ENCODE results near the gene MTRF1.
"Not testable (repeated sequence)": the region's sequence is repeated elsewhere in the genome, so short reads cannot be mapped to it uniquely, and the experiment has no call there.

MTRF1 gene

DNA sequence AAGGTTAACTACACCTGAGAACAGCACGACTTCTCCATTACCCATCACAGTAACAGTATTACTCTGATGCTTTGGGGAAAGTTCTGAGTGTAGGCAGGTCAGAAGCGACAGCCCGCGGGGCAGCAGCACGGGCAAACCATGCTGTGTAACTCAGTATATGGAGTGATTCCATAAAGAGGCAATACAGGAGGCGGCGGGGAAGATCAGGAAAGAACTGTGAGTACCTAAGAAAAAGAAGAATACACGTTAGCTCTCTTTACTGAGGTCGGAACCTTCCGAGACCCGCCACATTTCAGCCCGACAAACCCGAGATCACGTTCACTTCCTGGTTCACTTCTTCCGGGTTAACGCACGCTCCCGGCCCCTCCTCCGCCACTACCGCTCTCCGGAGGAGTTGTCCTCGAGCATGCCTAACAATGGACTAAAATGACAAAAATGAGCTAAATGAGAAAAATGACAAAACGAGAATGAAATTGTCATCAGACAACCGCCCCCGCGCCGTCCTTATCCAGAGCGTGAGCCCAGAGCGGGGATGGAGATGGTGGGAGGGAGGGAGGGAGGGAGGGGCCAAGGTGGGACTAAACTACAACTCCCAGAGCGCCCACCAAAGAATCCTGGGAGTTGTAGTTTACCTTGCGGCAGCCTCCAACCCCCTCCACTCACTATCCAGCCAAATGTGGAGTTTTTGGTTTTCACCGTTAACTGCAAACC is at the start of gene MTRF1:
MTRF1 (minus strand) TSS at position 316 of the 711 bp plus-strand sequence. CDS start 2,669 bp downstream, outside the sequence.
- DNase-seq = peak; percentile 74

- no peak for DNase-seq
Measured at GRCh38 chr13:41313117-41313516, 49.7 kb upstream of the MTRF1 start.

DNA sequence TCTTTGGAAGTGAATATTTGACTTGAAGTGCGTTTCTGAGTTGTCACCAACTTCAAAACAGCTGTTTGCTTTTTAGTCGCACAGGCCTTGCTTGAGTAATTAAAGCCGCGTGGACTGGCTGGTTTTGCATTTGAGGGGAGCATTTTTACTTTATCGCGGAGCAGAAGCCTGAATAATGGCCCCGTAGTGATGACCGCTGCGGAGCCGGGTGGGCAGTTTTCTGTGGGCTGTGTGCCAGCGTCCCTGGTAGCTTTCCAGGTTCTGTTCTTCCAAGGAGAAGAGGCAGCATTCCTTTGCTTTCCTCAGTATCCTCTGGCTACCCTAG is 48.8 kb upstream of the MTRF1 start:
- no peak for DNase-seq

- DNase-seq = no peak
Measured at GRCh38 chr13:41311406-41312175, 48.2 kb upstream of the MTRF1 start.

DNA sequence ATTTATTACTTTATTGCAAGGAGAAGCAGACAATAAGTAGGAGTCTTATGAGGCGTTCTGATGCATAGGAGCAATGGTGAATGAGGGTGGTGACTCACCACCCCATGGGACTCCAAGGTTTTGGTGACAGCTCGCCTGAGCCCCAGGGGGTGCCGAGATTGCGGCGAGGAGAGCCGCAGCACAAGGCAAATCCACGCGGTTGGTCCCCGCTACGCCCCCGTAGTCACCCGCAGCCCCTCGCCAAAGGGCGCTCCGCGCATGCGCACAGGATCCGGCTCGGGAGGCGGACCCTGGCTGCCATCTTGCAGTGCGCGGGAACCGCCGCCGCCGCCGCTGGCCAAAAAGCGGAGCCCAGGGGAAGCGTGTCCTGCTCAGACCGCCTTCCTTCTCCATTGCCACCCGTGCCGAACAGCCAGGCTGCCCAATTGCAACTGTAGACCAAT is 47.6 kb upstream of the MTRF1 start, which contains the start of gene NAA16:
NAA16 (plus strand) TSS at position 305 of the 443 bp plus-strand sequence. CDS start 262 bp downstream, outside the sequence.
- peak; percentile 67 for DNase-seq

DNA sequence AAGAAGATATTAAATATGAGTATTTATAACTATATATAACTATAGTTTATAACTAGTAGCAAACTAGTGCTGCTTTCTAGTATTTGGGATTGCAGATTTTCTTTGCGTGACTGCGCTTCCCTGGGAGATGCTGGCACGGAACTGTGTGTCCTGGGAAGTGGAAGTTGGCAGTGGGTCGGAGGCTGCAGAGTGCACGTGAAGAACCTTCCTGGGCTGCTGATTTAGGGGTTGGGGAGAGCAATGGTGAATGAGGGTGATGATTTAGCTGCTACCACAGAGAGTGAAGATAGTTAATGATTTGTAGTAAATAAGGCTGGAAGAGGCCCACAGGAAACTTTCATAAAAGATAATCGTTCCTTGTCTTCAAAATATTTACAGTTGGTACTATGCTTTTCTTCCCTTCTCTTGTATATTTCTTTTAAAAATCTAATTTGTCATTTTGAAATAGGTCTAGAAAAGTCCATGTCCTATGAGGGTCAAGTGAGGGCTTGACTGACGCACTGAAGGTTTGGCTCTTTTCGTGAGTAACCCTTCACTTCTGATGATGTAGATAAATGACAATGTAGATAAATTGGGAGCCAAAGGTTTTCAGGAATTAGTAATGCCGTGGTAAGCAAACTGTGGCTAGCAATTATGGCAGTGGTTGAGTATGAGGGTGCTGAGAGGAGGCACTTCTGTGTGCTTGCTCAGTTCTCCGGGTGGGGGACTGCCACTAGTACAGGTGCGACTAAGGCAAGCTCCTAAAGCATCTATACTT is 44.7 kb upstream of the MTRF1 start:
- no peak for DNase-seq

- no peak for DNase-seq
Measured at GRCh38 chr13:41306271-41307145, 43.1 kb upstream of the MTRF1 start.

GRCh38 chr13:41304551-41304950 is 41.2 kb upstream of the MTRF1 start:
- DNase-seq = no peak

DNA sequence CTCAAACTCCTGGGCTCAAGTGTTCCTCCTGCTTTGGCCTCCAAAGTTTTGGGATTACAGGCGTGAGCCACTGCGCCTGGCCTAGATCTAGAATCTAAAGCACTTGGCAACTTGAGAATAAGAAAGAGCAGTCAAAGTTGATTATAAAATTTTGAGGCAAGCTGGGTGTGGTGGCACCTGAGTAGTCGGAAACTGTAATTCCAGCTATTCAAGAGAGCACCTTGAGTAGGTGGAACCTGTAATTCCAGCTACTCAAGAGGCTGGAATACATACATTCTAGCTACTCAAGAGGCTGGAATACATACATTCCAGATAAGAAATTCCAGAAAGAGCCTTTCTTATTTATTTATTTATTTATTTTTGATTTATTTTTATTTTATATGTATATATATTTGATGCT is 39.4 kb upstream of the MTRF1 start:
- DNase-seq = no peak

- no peak for DNase-seq
Measured at GRCh38 chr13:41299316-41300094, 36.1 kb upstream of the MTRF1 start.

GRCh38 chr13:41296879-41297646 is 33.7 kb upstream of the MTRF1 start:
- DNase-seq = no peak

DNA sequence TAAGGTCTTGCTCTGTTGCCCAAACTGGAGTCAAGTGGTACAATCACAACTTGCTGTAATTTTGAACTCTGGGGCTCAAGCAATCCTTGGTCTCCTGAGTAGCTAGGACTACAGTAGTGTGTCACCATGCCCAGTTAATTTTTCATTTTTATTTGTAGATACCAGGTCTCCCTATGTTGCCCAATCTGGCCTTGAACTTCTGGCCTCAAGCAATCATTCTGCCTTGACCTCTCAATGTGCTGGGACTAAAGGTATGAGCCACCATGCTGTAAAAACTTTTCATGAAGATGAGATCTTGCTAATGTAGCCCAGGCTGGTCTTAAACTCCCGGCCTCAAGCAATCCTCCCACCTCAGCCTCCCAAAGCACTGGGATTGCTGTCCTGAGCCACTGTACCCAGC is 32.6 kb upstream of the MTRF1 start:
- DNase-seq = no peak

GRCh38 chr13:41294914-41295313 is 31.5 kb upstream of the MTRF1 start:
- DNase-seq = no peak

DNA sequence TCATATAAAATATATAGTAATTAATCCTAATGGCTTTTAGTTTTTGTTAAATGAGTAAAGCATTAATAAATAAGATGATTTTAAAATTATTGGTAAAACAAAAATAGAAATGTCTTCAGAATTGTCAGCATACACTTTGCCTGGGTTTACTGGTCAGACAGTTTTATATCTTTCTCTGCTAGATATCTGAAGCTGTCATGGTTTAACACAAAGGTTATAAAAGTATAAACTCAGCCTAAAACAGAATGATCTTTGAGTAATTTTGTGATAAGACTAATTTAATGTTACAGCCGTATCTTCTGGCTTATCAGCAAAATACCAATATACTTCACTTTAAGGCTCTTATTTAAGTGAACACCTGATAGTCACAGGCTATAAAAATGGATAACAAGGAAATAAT is 29.9 kb upstream of the MTRF1 start:
- DNase-seq = no peak

DNA sequence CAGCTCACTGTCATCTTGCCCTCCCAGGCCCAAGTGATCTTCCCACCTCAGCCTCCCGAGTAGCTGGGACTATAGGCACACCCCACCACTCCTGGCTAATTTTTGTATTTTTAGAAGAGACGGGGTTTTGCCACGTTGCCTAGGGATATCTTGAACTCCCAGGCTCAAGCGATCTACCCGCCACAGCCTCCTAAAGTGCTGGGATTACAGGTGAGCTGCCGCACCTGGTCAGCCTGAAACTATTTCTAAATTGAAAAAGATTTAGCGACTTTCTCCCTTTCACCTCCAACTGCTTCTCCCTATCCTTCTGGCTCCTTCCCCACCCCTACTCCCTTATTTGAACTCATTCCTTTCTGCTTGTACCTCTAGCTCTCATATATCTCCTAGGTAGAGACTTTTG is 27.9 kb upstream of the MTRF1 start:
- DNase-seq = no peak

- no peak for DNase-seq
Measured at GRCh38 chr13:41289463-41289881, 26.1 kb upstream of the MTRF1 start.

GRCh38 chr13:41286370-41286769 is 23.0 kb upstream of the MTRF1 start:
- DNase-seq = no peak

DNA sequence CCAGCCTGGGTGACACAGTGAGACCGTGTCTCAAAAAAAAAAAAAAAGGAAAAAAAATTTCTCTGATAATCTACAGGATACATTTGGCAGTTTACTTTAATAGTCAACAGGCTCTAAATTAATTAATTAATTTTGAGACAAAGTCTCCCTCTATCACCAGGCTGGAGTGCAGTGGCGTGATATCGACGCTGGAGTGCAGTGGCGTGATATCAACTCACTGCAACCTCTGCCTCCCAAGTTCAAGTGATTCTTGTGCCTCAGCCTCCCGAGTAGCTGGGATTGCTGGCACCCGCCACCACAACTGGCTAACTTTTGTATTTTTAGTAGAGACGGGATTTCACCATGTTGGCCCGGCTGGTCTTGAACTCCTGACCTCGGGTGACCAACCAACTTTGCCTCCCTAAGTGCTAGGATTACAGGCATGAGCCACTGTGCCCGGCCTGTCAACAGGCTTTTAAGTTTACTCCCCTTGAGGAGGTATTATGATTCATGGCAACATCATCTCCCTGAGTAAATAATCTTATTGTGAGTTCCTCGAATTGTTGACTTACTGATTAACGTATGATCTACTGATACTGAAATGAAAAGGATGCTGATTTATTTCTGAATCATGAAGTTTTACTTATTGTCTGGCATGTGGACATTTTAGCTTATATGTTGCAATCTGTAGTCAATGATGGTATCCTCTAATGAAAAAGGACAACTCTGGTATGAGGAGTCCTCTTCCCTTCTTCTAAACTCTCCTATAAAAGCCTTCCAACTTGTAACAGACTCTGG is 21.3 kb upstream of the MTRF1 start:
- DNase-seq = no peak

DNA sequence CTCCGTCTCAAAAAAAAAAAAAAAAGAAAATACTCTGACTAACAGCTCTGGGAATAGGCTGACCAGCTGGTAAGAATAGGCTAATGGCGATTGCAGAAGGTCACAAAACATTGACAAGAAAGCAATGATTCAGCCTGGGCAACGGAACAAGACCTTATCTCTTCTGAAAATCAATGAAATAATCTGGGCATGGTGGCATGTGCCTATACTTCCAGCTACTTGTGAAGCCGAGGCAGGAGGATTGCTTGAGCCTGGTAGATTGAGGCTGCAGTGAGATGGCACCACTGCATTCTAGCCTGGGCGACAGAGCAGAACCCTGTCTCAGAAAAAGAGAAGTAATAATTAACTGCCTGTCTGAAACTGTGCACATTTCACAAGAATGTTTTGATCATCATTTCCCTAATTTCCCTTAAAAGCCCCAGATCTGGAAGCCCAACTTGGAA is 18.8 kb upstream of the MTRF1 start:
- no peak for DNase-seq

DNA sequence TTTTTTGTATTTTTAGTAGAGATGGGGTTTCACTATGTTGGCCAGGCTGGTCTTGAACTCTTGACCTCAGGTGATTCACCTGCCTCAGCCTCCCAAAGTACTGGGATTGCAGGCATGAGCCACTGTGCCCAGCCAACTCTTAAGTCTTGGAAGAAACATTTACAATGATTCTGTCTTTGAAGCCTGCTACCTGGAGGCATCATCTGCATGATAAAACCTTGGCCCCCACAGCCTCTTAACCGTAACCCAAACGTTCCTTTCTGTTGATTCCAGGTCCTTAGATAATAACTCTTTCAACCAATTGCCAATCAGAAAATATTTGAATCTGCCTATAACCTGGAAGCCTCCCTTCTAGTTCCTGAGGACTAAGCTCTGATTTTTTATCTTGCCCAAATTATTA is 15.8 kb upstream of the MTRF1 start:
- not testable (repeated sequence) for DNase-seq
